WI38 (cell line): Measurements from ENCODE around the gene RAB15.

Experiments
- H3K4me3 ChIP-seq: 2 replicates; pipeline ENCODE4 v1.5.1; 2011; ENCODE audit warnings: low read depth, mild to moderate bottlenecking, control low read depth, low read length
- CTCF ChIP-seq: IDR thresholded peaks from 2 replicates; pipeline ENCODE4 v1.5.1; 2012; ENCODE audit warnings: low read depth, mild to moderate bottlenecking, control low read depth, low read length

The RAB15 gene

GRCh38 chr14:64928239-64929013, 43.7 kb downstream of the RAB15 start:
- no peak overlapping the region for H3K4me3 ChIP-seq
- no peak for TF ChIP-seq CTCF

- H3K4me3 ChIP-seq: no peak overlapping the region
- TF ChIP-seq CTCF: no peak
These were observed 45.1 kb downstream of the RAB15 start for GRCh38 chr14:64927031-64927430.

GRCh38 chr14:64926398-64926995, 45.6 kb downstream of the RAB15 start:
- no peak for TF ChIP-seq CTCF

GRCh38 chr14:64923015-64923414, 49.1 kb downstream of the RAB15 start:
- H3K4me3 ChIP-seq: no peak overlapping the region
- TF ChIP-seq CTCF: no peak

More at GRCh38 chr14:64926398-64926995, 45.6 kb downstream of the RAB15 start:
- H3K4me3 ChIP-seq: no peak overlapping the region

GRCh38 chr14:64920465-64920864, 51.7 kb downstream of the RAB15 start:
- TF ChIP-seq CTCF: no peak
- H3K4me3 ChIP-seq: no peak overlapping the region

GRCh38 chr14:64919618-64920017, 52.5 kb downstream of the RAB15 start:
- no peak overlapping the region for H3K4me3 ChIP-seq
- no peak for TF ChIP-seq CTCF

GRCh38 chr14:64919215-64919614, 52.9 kb downstream of the RAB15 start:
- no peak for TF ChIP-seq CTCF

More at GRCh38 chr14:64919215-64919614, 52.9 kb downstream of the RAB15 start:
- H3K4me3 ChIP-seq: no peak overlapping the region
